HG02798 (cell line): ENCODE results near the gene RAD51B.
"Not testable (repeated sequence)": the region's sequence is repeated elsewhere in the genome, so short reads cannot be mapped to it uniquely, and the experiment has no call there.

Experiments used
- ATAC-seq: cut with Tn5 transposase; IDR thresholded peaks from one replicate; pipeline ENCODE4 v1.9.1; 2021; ENCODE audit warnings: mild to moderate bottlenecking; ENCODE audit not compliant: unreplicated experiment, poor library complexity

RAD51B gene

DNA sequence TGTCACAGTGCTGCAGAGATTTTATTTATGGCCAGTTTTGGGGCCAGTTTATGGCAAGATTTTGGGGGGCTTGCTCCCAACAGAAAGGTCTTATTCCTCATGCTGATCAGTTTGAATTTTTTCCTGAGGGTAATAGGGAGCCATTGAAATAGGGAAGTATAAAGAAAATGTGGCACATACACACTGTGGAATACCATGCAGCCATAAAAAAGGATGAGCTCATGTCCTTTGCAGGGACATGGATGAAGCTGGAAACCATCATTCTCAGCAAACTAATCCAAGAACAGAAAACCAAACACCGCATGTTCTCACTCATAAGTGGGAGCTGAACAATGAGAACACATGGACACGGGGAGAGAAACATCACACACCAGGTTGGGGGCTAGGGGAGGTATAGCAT lies 483.4 kb downstream of the RAD51B start:
- not testable (repeated sequence) for ATAC-seq

DNA sequence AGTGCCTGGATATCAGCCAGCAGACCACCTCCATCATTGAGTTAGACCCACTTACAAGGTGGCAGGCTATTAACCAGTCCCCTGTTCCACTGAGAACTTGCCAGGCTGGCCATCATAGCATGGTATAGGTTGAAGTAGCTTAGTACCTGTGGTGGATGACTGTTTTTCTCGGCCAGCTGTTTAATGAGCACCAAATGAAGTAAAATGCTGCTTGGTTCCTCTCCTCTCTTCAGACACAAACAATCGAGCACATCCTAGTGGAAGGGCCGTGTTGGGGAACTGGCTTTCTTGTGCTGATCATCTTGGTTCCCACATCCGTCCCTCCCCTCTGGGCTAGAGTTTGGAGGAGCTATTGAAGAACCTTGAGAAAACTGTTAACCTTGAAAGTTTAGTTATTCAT lies 486.2 kb downstream of the RAD51B start:
- peak; percentile 18 for ATAC-seq

DNA sequence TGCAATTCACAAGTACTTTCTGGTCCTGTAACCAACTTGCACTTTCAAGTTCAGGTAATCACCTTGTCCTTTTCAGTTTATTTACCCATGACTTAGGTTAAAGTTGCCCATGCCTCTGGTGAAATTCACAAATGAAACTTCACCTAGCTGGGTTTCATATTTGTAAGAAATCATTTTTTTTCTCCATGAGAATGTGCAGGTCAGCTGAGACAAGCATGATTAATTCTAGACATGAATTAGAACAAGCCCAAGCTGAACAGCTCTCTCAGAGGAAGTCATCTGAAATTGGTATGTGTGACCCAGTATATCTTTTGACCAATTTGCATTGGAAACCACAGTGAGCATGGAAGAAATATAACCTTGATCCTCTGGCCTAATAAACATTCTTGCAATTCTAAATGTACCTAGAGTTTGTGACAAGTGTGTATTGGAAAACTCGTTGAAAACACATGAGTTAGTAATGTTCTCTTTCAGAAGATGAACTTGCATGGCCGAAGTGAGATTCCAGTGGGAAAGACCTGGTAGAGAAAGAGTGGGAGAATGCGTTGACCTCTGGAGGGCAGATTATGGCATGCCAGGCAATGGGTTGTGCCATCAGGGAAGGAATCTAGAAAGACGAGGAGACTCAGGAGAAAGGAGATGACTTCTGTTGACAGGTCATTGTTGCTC lies 486.8 kb downstream of the RAD51B start:
- peak; percentile 64 for ATAC-seq

DNA sequence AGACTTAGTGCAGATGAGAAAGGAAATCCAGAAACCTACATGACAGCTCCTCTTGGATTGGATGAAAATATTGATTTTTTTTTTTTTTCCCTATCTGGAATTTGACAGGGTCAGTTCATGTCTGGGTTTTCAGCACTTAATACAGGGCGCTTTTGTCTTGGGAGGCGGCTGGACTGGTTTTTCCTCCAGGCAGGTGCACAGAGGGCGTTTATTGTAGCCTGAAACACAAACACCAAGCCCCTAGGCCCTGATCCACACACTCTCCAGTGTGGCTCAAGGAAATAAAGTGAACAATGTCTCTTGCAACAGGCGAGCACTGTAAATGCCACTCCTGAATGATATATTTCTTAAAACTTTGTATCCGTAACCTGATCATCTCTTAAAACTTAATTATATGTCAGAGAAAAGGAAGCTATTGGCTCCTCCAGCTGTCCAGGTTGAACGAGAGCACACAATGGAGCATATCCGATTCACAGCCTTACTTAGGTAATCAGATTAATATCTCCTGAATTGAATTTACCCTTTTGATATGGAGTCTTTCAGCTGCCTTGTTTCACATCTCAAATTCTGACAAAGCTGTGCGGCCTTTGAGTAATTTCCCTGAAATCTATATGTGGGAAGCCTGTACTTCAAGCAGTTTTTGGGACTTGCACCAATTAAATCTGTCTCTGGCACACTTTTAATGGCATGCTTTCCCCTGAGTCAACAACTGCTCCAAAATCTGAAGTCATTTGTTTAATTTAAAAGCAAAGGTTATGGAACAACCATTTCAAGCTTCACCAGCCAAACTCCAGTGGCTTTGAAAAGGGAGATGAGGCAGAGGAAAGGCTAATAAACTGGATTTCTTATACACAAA lies 487.6 kb downstream of the RAD51B start:
- no peak for ATAC-seq

DNA sequence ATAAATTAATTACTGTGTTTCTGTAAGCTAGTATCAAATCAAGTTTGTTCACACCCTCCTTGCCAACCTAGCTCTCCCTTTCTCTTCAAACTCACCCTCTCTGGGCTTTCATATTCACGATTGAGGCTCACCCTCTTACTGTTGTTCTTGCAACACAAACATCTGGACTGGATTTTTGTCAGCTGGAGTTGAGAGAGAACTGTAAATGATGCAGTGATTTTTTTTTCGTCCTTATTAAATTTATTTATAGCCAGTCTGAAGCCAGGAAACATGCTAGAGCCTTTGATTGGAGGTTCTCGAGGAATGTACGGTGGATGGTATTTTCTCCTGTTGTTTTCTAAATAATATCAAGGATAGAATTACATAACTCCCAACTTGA lies 488.2 kb downstream of the RAD51B start:
- ATAC-seq = no peak

DNA sequence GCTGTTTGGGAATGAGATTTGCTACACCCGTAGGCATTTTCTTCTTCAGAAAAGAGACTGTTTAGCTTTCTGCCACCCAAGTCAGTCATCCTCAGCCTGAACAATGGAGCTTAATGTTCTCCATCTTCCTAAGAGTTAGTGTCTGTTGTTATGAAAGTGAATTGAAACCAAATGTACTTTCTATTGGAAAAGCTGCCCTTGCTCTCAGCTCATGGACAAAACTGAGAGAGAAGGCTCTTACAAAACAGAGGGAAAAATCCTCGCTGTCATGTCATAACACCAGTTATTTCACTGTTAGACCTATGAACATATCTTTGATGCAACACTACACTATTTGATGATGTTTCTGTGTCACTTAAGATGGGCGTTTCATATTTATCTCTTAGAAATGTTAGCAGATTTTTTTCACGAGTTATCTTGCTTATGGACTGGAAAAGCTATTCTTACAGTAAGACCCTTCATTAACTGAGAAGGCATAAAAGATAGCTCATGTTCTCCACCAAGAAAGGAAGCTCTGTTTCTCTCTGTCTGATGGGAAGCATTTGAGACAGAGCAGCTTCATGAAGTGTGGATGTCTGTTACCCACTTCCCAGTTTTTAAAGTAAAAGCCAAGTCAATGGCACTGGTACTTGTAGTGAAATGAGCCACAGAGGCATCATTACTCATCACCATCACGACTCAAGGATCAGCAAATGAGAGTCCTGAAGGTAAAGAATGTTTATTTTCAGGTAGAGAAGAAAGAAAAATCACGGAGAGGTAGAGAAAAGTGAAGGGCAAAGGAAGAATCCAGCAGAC lies 489.3 kb downstream of the RAD51B start:
- ATAC-seq = no peak

DNA sequence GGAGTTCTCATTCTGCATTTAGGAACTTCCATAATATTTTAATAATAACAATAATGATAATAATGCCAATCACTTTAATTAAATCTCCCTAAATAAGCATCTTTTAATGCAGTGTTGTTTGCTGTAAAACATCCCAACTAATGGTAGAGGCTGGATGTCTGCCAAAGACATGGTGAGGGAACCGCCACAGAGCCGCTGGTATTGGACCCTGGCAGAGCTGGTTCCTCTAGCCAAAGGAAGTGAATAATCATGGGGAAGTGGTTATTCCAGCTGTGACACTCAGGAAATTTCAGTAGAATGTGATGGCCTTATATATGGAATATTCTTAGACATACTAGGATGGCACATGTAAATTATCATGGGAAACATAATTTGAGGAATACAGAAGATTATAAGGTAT lies 490.0 kb downstream of the RAD51B start:
- no peak for ATAC-seq

DNA sequence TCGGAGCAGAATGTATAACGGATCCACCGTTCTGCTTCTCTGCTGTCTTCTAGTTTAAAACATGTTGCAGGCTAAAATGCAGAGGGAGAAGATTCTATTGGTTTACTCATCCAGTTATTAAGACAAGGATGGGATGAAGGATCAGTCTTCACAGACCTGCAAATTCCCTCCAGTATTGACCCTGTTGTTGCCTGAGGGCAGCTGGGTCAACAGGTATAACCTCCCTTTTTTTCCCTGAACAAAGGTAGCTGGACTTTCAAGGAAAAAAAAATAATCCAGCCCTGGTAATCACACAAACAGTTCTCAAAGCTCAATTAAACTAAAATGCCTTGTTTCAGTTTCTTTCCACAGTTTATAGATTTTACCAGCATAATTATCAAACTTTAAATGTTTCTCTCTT lies 492.7 kb downstream of the RAD51B start:
- ATAC-seq = no peak

DNA sequence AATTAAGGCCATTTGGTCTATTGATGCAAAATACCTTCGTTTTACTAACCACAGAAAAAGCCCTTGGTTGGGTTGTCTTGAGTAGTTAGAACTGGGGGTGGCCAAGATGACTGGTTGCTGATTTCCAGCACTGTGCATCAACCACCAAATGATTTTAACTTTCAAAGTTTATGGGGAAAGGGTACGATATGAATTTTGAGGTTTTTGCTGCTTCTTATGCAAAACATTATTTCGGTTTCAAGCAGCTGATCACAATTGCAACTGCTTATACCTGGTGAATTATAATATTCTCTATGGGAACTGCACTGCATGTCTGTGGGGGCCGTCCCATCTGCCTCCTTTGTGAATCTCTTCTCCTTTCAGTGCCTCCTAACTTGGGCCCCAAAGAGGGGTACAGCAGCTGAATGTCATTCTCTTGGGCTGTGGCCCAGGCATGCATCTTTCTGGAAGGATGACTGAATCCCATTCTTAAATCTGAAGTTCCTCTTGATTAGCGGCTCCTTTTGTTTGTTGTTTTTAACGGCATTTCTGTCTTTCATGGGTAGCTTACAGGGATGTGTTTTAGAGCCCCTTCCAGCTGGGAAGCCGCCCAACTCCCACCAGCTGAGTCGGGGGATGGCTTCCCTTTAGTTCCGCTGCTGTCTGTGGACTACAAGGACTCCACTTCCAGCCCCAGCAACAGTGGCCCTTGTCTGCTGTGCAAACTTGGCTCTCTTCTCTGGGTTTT lies 493.5 kb downstream of the RAD51B start:
- ATAC-seq = peak; percentile 92

DNA sequence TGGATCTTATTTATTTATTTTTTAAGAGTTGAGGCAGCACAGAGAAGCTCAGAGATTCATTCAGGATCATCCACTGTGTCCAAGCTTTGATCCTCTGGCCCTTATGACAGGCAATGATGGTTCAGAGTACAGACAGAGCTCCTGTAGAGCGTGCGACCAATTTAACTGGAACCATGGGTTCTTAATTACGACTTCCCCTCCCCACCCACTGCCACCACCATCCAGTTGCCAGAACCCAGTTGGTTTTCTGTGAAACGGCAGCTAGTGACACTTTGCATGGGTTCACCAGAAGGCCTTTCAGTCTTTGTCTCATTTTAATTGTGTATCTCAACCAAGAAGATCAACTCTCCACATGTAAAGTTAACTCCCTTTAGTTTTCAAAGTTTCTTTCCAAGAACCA lies 495.1 kb downstream of the RAD51B start:
- ATAC-seq = no peak

DNA sequence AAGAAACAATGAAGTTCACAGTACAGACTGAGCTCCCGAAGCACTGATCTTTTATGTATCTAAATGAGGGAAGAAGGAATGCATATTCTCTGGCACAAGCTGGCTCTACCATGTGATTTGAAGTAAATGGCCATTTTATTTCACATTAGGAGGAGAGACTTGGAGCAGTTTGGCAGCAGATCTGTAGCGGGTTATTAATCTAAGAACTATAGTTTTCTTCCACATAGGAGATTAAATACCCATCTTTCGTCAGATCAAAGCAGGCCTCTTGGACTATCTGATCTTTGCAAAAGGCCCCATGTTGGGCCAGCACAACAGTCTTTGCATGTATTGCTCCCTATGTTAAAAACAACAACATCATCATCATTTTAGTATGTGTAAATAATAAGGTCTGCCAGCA lies 495.5 kb downstream of the RAD51B start:
- no peak for ATAC-seq

DNA sequence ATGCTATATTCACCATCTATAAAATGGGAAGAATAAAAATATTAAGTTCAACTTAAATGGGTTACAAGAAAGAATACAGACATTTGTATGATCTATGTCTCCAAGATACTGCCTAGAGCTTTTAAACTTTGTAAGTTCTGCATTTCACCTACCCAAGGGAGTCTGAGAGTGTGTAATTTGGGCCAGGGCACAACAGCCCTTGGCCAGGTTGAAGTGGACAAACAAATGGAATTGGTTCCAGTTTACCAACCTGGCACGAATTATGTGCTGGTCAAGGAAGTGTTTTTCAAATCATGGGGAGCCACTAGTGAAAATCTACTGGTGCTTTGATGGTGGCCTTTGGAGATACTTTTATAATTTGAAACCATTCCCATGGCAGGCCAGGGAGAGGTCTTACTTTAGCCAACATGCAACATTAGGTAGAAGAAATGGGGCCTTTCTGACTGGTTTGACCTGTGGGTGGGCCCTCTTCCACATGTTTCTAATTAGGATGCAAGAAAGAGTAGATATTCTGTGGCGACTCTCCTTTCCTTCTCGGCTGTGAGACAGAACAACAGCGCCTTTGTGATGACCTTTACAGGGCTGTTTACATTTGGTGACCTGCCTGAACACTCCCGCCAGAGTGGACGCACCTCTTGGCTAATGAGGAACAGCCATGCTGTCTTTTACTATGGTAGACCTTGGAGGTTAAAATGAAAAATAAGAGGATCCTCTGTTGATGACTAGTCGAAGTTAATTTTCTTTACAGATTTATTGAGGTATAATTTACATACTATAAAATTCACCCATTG lies 496.7 kb downstream of the RAD51B start:
- ATAC-seq = no peak

DNA sequence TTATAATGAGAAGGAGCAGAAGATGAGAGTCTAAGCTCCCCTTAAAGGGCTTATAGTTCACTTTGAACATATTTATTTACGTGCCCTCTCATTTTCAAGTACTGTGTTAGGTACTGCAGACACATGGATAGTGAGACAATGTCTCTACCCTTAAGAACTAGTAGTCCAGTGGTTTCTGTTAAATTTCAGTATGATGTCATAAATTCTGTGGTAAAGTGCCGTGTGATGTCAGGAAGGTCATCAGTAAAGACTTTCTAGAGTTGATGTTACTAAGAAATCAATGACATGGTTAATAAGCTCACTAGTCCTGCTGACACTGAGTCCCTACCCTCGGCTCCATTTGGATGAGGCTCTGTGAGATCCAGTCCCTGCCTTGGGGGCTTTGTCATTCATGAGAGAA lies 497.7 kb downstream of the RAD51B start:
- ATAC-seq = no peak

DNA sequence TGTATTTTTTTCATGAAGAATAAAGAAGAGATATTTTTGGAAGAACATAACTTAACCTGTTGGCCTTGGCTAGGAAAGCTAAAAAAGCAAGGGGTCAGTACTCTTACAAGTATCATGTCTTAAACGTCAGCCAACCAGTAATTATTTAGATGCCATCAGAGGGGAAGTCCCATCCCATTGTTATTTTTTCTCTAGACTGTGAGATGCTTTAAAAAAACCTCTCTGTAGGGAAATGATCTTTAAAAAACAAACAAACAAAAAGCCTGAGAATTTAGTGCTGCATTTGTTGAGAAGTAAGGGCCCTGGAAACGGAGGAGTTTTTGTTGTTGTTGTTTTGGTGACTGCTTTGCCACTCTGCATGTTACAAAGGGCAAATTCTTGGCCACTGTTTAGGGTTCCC lies 499.2 kb downstream of the RAD51B start:
- ATAC-seq = no peak

DNA sequence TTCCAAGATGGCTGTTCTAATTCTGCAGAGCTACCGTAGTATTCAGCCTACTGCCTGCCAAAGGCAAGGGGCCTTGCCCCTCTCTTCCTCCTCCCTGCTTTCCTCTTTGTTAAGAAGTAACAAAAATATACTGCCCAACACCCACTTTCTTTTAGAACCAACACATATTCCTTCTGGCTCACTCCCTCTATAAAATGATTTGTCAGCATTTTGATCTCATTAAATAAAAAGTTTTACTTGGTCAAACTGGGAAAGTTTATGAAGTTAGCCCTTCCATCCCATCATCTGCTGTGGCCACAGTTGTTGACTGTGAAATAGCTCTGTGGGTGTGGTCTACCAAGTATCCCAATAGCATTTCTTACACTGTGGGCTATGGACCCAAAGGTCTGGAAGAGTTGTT lies 500.9 kb downstream of the RAD51B start:
- ATAC-seq = no peak

DNA sequence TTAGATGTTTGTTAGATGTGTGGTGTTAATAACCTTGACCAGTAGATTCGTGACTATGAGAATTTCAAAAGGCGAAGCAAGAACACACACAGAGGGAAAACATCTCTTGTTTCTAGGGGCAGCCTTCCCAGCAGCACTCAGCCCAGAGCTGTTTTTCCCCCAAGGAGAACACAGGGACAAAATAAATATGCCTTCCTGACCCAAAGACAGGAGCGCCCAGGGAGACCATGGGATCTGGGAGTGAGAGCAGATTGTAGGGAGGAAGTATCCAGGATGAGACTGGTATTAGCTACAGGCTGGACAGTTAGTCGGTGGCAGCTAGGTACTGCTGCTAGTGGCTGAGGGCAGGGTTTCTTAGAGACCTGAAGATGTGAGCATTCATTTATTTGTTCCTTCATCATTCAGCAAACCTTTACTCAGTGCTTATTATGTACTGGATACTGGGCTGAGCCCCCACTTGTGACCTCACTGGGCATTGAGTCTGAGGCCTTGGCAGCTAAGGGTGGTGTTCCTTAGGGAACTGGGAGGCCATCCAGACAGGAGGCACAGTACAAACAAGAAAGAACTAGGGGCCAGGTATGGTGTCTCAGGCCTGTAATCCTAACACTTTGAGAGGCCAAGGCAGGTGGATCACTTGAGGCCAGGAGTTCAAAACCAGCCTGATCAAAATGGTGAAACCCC lies 503.5 kb downstream of the RAD51B start:
- no peak for ATAC-seq

DNA sequence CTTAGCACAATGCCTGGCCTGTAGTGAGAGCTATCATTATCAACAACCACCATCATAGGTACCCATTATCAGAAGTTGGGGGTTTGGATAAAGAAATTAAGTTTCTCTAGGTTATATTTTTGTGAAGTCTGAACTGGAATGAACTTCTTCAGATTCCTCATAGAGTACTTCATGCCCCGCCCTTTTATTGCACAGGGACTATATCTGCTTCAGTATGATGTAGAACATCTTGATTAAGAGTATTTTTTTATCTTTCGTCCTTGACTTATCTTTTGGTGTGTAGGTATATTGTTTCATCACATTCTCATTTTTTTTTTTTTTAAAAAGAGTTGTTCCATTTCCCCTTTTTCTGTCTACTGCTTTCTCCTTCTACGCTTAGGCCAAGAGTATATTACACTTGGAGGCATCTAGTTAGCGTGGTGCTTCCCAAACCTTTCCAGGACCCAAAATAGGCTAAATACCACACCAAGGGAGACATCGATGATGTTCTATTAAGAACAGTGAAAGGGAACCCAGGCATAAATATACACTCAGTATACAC lies 505.8 kb downstream of the RAD51B start:
- no peak for ATAC-seq

DNA sequence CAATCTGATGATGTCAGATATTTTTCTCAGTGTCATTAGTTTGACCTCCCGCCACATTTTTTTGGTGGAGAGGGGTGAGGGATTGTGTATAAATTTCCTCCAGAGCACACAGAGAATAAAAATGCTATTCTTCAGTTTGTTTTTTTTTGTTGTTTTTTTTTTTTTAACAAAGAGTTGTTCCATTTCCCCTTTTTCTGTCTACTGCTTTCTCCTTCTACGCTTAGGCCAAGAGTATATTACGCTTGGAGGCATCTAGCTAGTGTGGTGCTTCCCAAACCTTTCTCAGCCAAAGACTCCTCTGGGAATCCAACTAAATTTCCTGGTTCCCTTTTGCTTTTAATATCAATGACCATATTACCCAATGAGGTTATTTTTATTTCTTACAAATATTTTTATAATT lies 507.7 kb downstream of the RAD51B start:
- ATAC-seq = no peak

DNA sequence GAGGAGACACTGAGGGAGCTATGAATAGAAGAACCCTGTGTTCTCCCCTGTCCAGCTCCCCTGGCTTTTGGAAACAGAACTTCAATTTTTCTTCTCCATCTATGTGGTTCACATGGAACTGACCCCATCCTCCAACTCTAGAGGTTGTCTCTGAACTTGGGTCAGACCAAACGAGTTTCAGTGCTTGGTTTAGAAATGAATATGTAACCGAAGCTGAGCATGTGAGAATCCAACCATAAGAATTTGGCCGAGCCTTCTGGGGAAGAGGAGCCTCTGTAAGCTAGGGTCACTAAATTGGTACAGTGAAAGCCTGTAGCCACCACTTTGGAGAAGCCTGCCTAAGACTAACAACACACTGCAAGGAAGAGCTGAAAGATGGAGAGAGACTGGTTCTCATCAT lies 508.9 kb downstream of the RAD51B start:
- no peak for ATAC-seq
